ENCODE data around the gene ENDOD1.

Gene ENDOD1

DNA sequence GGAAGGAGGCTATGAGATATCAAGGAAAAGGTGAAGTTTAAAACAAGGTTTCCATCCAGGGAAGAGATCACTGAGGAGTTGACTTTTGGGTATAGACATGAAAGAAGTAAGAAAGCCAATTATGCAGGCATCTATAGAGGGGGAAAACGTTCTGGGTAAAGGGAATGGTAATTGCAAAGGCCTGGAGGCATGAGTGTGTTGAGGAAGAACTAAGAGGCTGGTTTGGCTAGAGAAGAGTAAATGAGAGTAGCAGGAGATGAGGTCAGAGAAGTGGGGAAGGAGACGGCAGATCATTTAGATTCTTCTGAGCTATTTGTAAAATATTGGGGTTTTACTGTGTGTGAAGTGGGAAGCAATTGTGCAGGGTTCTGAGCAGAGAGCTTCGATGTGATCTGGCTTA lies 7.6 kb downstream of the ENDOD1 start:
- ChIA-PET CTCF (interaction anchor here (0.7 to 1.6 kb wide), 5 partner anchors 9 to 666 kb away, joined by 3 to 4 read pairs (median 3); partner anchors contain the start of gene SRSF8), POLR2A (no interaction called here)
- H3K4me3 ChIP-seq (ENCODE audit: low read depth, low read length), result no peak overlapping the region
- no peak for TF ChIP-seq CTCF (IDR thresholded peaks at IDR 0.05; ENCODE audit: insufficient read depth, low read length, missing control alignments)
- no peak for DNase-seq (ENCODE audit: low read depth, low spot score)

DNA sequence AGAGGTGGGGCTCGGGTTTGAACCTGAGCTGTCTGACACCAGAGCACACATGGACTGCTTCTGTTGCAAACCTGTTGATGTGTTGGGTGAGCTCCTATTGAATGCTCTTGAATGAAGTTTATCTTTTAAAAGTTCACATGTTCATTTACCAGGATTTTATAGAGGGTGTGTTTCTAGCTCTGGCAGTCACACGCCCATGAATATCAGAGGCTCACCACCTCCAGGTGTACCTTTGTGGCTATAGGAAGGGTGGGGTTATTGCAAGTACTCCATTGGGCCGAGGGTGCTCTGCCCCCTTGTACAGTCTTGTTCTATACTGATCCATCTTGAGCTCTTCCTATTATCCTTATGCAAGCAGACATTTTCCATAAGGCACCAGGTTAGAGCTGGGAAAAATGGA lies 9.2 kb downstream of the ENDOD1 start:
- TF ChIP-seq CTCF (IDR thresholded peaks at IDR 0.05; ENCODE audit: insufficient read depth, low read length, missing control alignments), result no peak
- H3K4me3 ChIP-seq (ENCODE audit: low read depth, low read length), result no peak overlapping the region
- CTCF ChIA-PET, result no interaction called here
- no peak for DNase-seq (ENCODE audit: low read depth, low spot score)
- POLR2A ChIA-PET, result no interaction called here

- POLR2A ChIA-PET, result no interaction called here
- CTCF ChIA-PET, result interaction anchor here (1.3 kb wide), 1 partner anchor 11 kb away, joined by 3 read pairs; no protein-coding TSS in a partner anchor
- no peak for TF ChIP-seq CTCF (IDR thresholded peaks at IDR 0.05; ENCODE audit: insufficient read depth, low read length, missing control alignments)
- no peak for DNase-seq (ENCODE audit: low read depth, low spot score)
- H3K4me3 ChIP-seq (ENCODE audit: low read depth, low read length), result no peak overlapping the region
Measured at GRCh38 chr11:95100191-95100648, 10.6 kb downstream of the ENDOD1 start.

- DNase-seq (ENCODE audit: low read depth, low spot score), result no peak
- ChIA-PET POLR2A (no interaction called here), CTCF (interaction anchor here (1.3 to 2.9 kb wide), 2 partner anchors 10 kb away, joined by 3 to 10 read pairs; no protein-coding TSS in a partner anchor)
- no peak for TF ChIP-seq CTCF (IDR thresholded peaks at IDR 0.05; ENCODE audit: insufficient read depth, low read length, missing control alignments)
- H3K4me3 ChIP-seq (ENCODE audit: low read depth, low read length), result no peak overlapping the region
Measured at GRCh38 chr11:95100856-95101507, 11.3 kb downstream of the ENDOD1 start.

GRCh38 chr11:95101935-95102334 lies 12.3 kb downstream of the ENDOD1 start:
- CTCF ChIA-PET, result interaction anchor here (0.7 to 2.9 kb wide), 3 partner anchors 8 to 934 kb away, joined by 3 to 11 read pairs (median 10); no protein-coding TSS in a partner anchor
- POLR2A ChIA-PET, result no interaction called here

More at GRCh38 chr11:95101935-95102334, 12.3 kb downstream of the ENDOD1 start:
- H3K4me3 ChIP-seq (ENCODE audit: low read depth, low read length), result no peak overlapping the region
- no peak for DNase-seq (ENCODE audit: low read depth, low spot score)
- no peak for TF ChIP-seq CTCF (IDR thresholded peaks at IDR 0.05; ENCODE audit: insufficient read depth, low read length, missing control alignments)

Data from AG04449 (cell line).